OCI-LY1 (cell line): ENCODE measurements around the gene PGC.

Source experiments
- CTCF ChIP-seq: fragments of 200-600 bp; sonication (generic), shearing (Covaris generic); IDR thresholded peaks from 2 replicates; pipeline ENCODE4 v1.5.1; 2017; ENCODE audit warnings: mild to moderate bottlenecking, antibody characterized with exemption, low read length, moderate library complexity, mixed read lengths
- EZH2 ChIP-seq: fragments of 200-600 bp; sonication (generic), shearing (Covaris generic); IDR thresholded peaks from 2 replicates; pipeline ENCODE4 v1.8.0; 2017; ENCODE audit warnings: borderline replicate concordance, mixed run types, mild to moderate bottlenecking, antibody characterized with exemption, low read length, moderate library complexity, mixed read lengths

- TF ChIP-seq EZH2 (no peak), CTCF (no peak)
These were observed 2.9 kb downstream of the PGC start for GRCh38 chr6:41744236-41744787.
